ENCODE results near the gene BRWD1.

- no peak for TF ChIP-seq MAZ (IDR thresholded peaks at IDR 0.05; ENCODE audit: borderline replicate concordance, low read depth, low read length)
- TF ChIP-seq, protein P1, sequence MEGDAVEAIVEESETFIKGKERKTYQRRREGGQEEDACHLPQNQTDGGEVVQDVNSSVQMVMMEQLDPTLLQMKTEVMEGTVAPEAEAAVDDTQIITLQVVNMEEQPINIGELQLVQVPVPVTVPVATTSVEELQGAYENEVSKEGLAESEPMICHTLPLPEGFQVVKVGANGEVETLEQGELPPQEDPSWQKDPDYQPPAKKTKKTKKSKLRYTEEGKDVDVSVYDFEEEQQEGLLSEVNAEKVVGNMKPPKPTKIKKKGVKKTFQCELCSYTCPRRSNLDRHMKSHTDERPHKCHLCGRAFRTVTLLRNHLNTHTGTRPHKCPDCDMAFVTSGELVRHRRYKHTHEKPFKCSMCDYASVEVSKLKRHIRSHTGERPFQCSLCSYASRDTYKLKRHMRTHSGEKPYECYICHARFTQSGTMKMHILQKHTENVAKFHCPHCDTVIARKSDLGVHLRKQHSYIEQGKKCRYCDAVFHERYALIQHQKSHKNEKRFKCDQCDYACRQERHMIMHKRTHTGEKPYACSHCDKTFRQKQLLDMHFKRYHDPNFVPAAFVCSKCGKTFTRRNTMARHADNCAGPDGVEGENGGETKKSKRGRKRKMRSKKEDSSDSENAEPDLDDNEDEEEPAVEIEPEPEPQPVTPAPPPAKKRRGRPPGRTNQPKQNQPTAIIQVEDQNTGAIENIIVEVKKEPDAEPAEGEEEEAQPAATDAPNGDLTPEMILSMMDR (IDR thresholded peaks at IDR 0.05) = no peak
- TF ChIP-seq ZFP36 (IDR thresholded peaks at IDR 0.05; ENCODE audit: borderline replicate concordance, partially characterized antibody) = no peak
- no peak for TF ChIP-seq HDAC2 (IDR thresholded peaks at IDR 0.05)
- no peak for TF ChIP-seq POLR2A (IDR thresholded peaks at IDR 0.05; ENCODE audit: low read length)
- no peak for TF ChIP-seq RFX5 (IDR thresholded peaks at IDR 0.05)
- no peak for TF ChIP-seq EP300 (IDR thresholded peaks at IDR 0.05)
- TF ChIP-seq BCL3 (IDR thresholded peaks at IDR 0.05) = no peak
- TF ChIP-seq CEBPB (IDR thresholded peaks at IDR 0.05) = no peak
- TF ChIP-seq HOXB5 (CRISPR knock-in tag; IDR thresholded peaks at IDR 0.05) = no peak
These were observed 34.1 kb upstream of the BRWD1 start for GRCh38 chr21:39347537-39347936.

Data from A549 (cell line).